GM04503 (cell line): Measurements from ENCODE around the gene FAIM.
"Not testable (repeated sequence)": the region's sequence is repeated elsewhere in the genome, so short reads cannot be mapped to it uniquely, and the experiment has no call there.

ENCODE experiments used
- DNase-seq: peaks from one replicate; pipeline ENCODE4 v3.0.0-alpha.2; 2012; ENCODE audit warnings: low read depth

FAIM gene

DNA sequence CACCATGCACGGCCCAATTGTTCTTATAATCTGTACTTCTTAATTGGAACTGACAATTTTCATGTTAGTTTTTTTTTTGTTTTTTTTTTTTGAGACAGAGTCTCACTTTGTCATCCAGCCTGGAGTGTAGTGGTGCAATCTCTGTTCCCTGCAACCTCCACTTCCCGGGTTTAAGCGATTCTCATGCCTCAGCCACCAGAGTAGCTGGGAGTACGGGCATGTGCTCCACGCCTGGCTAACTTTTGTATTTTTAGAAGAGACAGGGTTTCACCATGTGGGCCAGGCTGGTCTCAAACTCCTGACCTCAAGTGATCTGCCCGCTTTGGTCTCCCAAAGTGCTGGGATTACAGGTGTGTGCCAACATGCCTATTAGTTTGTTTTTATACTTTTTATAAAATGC lies 72.4 kb downstream of the FAIM start:
- DNase-seq = not testable (repeated sequence)

DNA sequence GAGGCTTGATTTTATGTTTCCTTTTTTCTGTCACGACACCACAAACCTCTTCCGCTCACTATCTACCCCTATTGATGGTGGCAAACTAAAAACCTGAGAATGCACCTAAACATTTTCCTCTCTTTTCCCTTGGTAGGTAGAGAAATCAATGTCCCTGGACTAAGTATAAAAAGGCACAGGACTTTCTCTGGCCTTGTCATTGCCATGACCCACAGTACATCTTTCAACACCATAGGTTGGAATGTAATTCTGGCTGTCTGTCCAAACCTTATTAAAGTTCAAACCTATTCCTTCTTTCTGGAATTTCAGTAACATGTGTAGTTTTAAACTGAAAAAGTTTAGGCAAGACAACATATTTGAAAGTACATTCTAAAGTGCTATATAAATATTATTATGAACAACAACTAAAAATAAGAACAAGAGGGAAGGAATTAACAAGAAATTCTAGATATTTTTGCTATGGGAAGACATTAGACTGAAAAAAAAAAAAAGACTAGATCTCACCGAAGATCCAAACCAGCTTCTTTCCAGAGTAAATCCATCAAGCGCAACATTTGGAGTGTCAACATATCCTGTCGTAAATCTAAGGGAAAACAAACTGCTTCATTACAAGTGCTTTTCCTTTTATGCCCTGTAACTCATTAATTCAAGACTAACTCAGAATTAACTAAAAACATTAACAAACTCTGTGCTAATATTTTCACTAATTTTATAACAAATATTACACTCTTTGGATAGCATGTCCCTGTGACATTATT lies 73.1 kb downstream of the FAIM start:
- DNase-seq = no peak

DNA sequence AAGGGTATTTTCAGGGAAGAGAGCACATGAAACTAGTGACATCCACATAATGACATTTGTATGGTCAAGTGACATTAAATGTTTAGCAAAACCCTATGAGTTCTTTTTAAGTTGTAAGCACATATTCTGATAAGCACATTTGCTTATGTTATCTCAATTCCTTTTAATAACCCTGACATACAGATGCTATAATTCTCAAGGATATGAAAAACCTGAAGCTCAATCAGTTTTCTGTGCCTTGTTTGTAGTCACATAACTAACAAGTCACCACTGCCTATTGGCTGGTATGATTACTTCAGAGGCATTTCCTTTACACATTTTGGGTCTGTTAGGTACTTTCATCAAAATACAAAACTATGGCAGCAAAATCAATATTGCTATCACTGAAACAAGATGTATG lies 74.1 kb downstream of the FAIM start:
- DNase-seq = no peak
